ENCODE data around the gene SFPQ.

SFPQ gene

DNA sequence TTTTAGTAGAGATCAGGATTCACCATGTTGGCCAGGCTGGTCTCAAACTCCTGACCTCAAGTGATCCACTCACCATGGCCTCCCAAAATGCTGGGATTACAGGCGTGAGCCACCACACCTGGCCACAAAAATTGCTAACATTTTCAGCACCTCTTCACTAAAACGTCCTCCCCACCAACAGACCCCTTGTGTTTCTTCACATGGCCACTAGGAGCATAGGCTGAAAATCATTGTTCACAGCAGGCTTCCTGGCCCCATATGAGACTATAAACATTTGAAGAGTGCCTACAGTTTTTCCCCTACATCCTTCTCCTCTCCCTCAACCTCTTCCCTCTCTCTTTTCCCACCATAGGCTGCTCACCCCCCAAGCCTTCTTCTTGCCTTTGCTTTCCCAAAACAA is 28.0 kb upstream of the SFPQ start:
- TF ChIP-seq, protein P1, sequence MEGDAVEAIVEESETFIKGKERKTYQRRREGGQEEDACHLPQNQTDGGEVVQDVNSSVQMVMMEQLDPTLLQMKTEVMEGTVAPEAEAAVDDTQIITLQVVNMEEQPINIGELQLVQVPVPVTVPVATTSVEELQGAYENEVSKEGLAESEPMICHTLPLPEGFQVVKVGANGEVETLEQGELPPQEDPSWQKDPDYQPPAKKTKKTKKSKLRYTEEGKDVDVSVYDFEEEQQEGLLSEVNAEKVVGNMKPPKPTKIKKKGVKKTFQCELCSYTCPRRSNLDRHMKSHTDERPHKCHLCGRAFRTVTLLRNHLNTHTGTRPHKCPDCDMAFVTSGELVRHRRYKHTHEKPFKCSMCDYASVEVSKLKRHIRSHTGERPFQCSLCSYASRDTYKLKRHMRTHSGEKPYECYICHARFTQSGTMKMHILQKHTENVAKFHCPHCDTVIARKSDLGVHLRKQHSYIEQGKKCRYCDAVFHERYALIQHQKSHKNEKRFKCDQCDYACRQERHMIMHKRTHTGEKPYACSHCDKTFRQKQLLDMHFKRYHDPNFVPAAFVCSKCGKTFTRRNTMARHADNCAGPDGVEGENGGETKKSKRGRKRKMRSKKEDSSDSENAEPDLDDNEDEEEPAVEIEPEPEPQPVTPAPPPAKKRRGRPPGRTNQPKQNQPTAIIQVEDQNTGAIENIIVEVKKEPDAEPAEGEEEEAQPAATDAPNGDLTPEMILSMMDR (IDR thresholded peaks at IDR 0.05; ENCODE audit: borderline replicate concordance, extremely low read depth, low read length, poor library complexity, severe bottlenecking): peak; percentile 66
- no peak for TF ChIP-seq EZH2 (IDR thresholded peaks at IDR 0.05; ENCODE audit: borderline replicate concordance, low read depth, low read length, severe bottlenecking)
- H3K9ac ChIP-seq (ENCODE audit: low read depth, low read length): no peak overlapping the region
- H4K20me1 ChIP-seq (ENCODE audit: insufficient read depth, low read length): no peaks in the 10 kb centered on the region
- H3K27me3 ChIP-seq (ENCODE audit: insufficient read depth, low read length, poor library complexity): no peaks in the 10 kb centered on the region
- ATAC-seq (ENCODE audit: insufficient read depth, low read depth): peak; percentile 75
- DNase-seq: peak; percentile 31
- no peak overlapping the region for H3K4me2 ChIP-seq (ENCODE audit: insufficient read depth, low read length)
- no peaks in the 10 kb centered on the region for H3K36me3 ChIP-seq (ENCODE audit: insufficient read depth, low read length)
- no peaks in the 10 kb centered on the region for H3K79me2 ChIP-seq (ENCODE audit: insufficient read depth, low read length)
- peak overlapping the region; percentile 63 for H2AFZ ChIP-seq (ENCODE audit: low read depth, low read length)
- no peak overlapping the region for H3K27ac ChIP-seq (ENCODE audit: low read length)
- no peak overlapping the region for H3K4me3 ChIP-seq (ENCODE audit: low read depth in 1 of 2, low read length in 2 of 2)
- no peaks in the 10 kb centered on the region for H3K9me3 ChIP-seq (ENCODE audit: insufficient read depth, low read length, severe bottlenecking)
- H3K4me1 ChIP-seq (ENCODE audit: insufficient read depth, low read length): no peaks in the 10 kb centered on the region

DNA sequence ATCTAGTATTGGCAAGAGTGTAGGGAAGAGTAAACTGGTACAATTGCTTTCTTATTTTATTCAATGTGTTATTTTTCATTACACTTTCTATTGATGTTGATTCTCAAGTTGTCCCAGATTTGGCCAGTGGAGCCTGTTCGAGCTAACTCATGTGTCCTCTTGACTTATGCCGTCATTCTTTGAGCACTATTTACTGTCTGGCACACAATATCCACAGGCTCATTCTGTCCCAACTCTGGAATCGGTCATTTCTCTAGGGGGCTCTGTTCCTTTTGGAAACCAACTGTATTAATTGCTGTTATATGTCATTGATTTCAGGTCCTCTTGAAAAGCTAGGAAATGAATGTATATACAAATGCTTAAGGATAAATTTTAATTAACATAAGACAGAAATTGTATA is 22.4 kb upstream of the SFPQ start:
- TF ChIP-seq EZH2 (IDR thresholded peaks at IDR 0.05; ENCODE audit: borderline replicate concordance, low read depth, low read length, severe bottlenecking): no peak
- TF ChIP-seq, protein P1 (IDR thresholded peaks at IDR 0.05; ENCODE audit: borderline replicate concordance, extremely low read depth, low read length, poor library complexity, severe bottlenecking): no peak
- Histone ChIP-seq H3K9ac (ENCODE audit: low read depth, low read length) (no peak overlapping the region), H3K79me2 (ENCODE audit: insufficient read depth, low read length) (no peaks in the 10 kb centered on the region), H3K4me3 (ENCODE audit: low read depth in 1 of 2, low read length in 2 of 2) (no peak overlapping the region), H3K27ac (ENCODE audit: low read length) (no peak overlapping the region), H3K4me1 (ENCODE audit: insufficient read depth, low read length) (peaks cover 5% of the 10 kb centered on the region; the same call in 1 of the 2 replicates), H2AFZ (ENCODE audit: low read depth, low read length) (no peak overlapping the region), H3K4me2 (ENCODE audit: insufficient read depth, low read length) (no peak overlapping the region), H3K27me3 (ENCODE audit: insufficient read depth, low read length, poor library complexity) (no peaks in the 10 kb centered on the region), H4K20me1 (ENCODE audit: insufficient read depth, low read length) (no peaks in the 10 kb centered on the region), H3K9me3 (ENCODE audit: insufficient read depth, low read length, severe bottlenecking) (no peaks in the 10 kb centered on the region), H3K36me3 (ENCODE audit: insufficient read depth, low read length) (no peaks in the 10 kb centered on the region)
- no peak for ATAC-seq (ENCODE audit: insufficient read depth, low read depth)
- no peak for DNase-seq

DNA sequence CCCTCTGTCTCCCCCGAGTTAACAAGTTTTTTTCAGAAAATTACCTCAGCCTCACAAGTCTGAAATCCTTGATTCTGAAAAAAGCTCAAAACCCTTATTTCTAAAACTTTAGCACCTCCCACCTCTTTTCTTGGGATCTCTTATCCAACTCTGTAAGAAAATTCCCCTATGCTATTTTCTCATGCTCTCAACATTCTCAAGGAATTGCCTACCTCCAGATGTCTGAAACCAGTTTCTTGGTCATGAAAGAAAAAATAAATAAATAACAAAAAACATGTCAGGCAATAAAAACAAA is 18.1 kb upstream of the SFPQ start:
- H3K36me3 ChIP-seq (ENCODE audit: insufficient read depth, low read length): no peaks in the 10 kb centered on the region
- H3K4me3 ChIP-seq (ENCODE audit: low read depth in 1 of 2, low read length in 2 of 2): no peak overlapping the region
- H3K27me3 ChIP-seq (ENCODE audit: insufficient read depth, low read length, poor library complexity): no peaks in the 10 kb centered on the region
- H4K20me1 ChIP-seq (ENCODE audit: insufficient read depth, low read length): no peaks in the 10 kb centered on the region
- H3K9ac ChIP-seq (ENCODE audit: low read depth, low read length): no peak overlapping the region
- no peaks in the 10 kb centered on the region for H3K79me2 ChIP-seq (ENCODE audit: insufficient read depth, low read length)
- no peak overlapping the region for H3K4me2 ChIP-seq (ENCODE audit: insufficient read depth, low read length)
- ATAC-seq (ENCODE audit: insufficient read depth, low read depth) (no peak), DNase-seq (no peak)
- TF ChIP-seq, protein P1 (IDR thresholded peaks at IDR 0.05; ENCODE audit: borderline replicate concordance, extremely low read depth, low read length, poor library complexity, severe bottlenecking): no peak
- TF ChIP-seq EZH2 (IDR thresholded peaks at IDR 0.05; ENCODE audit: borderline replicate concordance, low read depth, low read length, severe bottlenecking): no peak
- H3K27ac ChIP-seq (ENCODE audit: low read length): no peak overlapping the region
- no peaks in the 10 kb centered on the region for H3K9me3 ChIP-seq (ENCODE audit: insufficient read depth, low read length, severe bottlenecking)
- no peak overlapping the region for H2AFZ ChIP-seq (ENCODE audit: low read depth, low read length)
- peaks cover 5% of the 10 kb centered on the region; the same call in 1 of the 2 replicates for H3K4me1 ChIP-seq (ENCODE audit: insufficient read depth, low read length)

Measured in DND-41 (cell line).